Mesothelial cell of epicardium (in vitro differentiated cells): ENCODE data around the gene CRPPA. TPM values are rescaled to one million over a fixed set of nuclear protein-coding genes. Genes with fewer than 3 reads are reported as not detected.

Experiments
- DNase-seq, 2 experiments: peaks; one replicate each; pipeline ENCODE4 v3.0.0; 2021; ENCODE audit warnings: low spot score in 2 of 2; ENCODE audit not compliant: unreplicated experiment in 2 of 2
- H3K27ac Mint-ChIP-seq: 2 replicates; pipeline ENCODE4 v1.8.0; 2021; ENCODE audit warnings: mixed read lengths
- H3K27me3 Mint-ChIP-seq: 2 replicates; pipeline ENCODE4 v1.8.0; 2021; ENCODE audit warnings: low read depth, mixed read lengths
- H3K36me3 Mint-ChIP-seq: 2 replicates; pipeline ENCODE4 v1.8.0; 2021; ENCODE audit warnings: mixed read lengths
- H3K4me1 Mint-ChIP-seq: 2 replicates; pipeline ENCODE4 v1.8.0; 2021; ENCODE audit warnings: mixed read lengths
- H3K4me3 Mint-ChIP-seq: 2 replicates; pipeline ENCODE4 v1.8.0; 2021; ENCODE audit warnings: mild to moderate bottlenecking, moderate library complexity, mixed read lengths
- H3K9me3 Mint-ChIP-seq: 2 replicates; pipeline ENCODE4 v1.8.0; 2021; ENCODE audit warnings: mixed read lengths
- CTCF ChIP-seq: fragments of 200-600 bp; sonication (generic); IDR thresholded peaks from one replicate; pipeline ENCODE4 v1.5.0; 2021; ENCODE audit warnings: antibody characterized with exemption; ENCODE audit not compliant: unreplicated experiment
- total RNA-seq: library from RNA; stranded (reverse); gene quantifications from 3 replicates; pipeline ENCODE4 v1.2.1, GENCODE V29; 2021

The CRPPA gene
- total RNA-seq, 1 donor from 2014 or later = 4.4 TPM

GRCh38 chr7:16430133-16430532 is 8.8 kb upstream of the CRPPA start:
- Mint-ChIP-seq H3K4me3 (no peak overlapping the region), H3K4me1 (peaks cover 6% of the 10 kb centered on the region), H3K27me3 (no peaks in the 10 kb centered on the region), H3K36me3 (no peaks in the 10 kb centered on the region), H3K27ac (no peak overlapping the region), H3K9me3 (peaks cover under 1% of the 10 kb centered on the region)
- DNase-seq = no peak
- TF ChIP-seq CTCF = no peak

GRCh38 chr7:16428672-16429071 is 7.3 kb upstream of the CRPPA start:
- H3K36me3 Mint-ChIP-seq = no peaks in the 10 kb centered on the region
- no peak for DNase-seq
- no peak overlapping the region for H3K4me3 Mint-ChIP-seq
- peaks cover 6% of the 10 kb centered on the region for H3K9me3 Mint-ChIP-seq
- no peaks in the 10 kb centered on the region for H3K27me3 Mint-ChIP-seq
- peaks cover 6% of the 10 kb centered on the region for H3K4me1 Mint-ChIP-seq
- TF ChIP-seq CTCF = no peak
- no peak overlapping the region for H3K27ac Mint-ChIP-seq

GRCh38 chr7:16428182-16428581 is 6.8 kb upstream of the CRPPA start:
- Mint-ChIP-seq H3K27ac (no peak overlapping the region), H3K4me1 (peaks cover 6% of the 10 kb centered on the region), H3K27me3 (no peaks in the 10 kb centered on the region), H3K9me3 (peaks cover 6% of the 10 kb centered on the region), H3K4me3 (no peak overlapping the region), H3K36me3 (no peaks in the 10 kb centered on the region)
- DNase-seq = no peak
- no peak for TF ChIP-seq CTCF

- Mint-ChIP-seq H3K36me3 (no peaks in the 10 kb centered on the region), H3K9me3 (peaks cover 6% of the 10 kb centered on the region), H3K4me1 (peaks cover 29% of the 10 kb centered on the region), H3K27me3 (no peaks in the 10 kb centered on the region), H3K27ac (no peak overlapping the region), H3K4me3 (no peak overlapping the region)
- TF ChIP-seq CTCF = no peak
- DNase-seq = no peak
These were observed 2.4 kb upstream of the CRPPA start for GRCh38 chr7:16423761-16424160.

- H3K36me3 Mint-ChIP-seq = no peaks in the 10 kb centered on the region
- no peak overlapping the region for H3K4me3 Mint-ChIP-seq
- H3K27ac Mint-ChIP-seq = peak overlapping the region; percentile 59
- H3K9me3 Mint-ChIP-seq = peaks cover 6% of the 10 kb centered on the region
- H3K27me3 Mint-ChIP-seq = no peaks in the 10 kb centered on the region
- H3K4me1 Mint-ChIP-seq = peaks cover 27% of the 10 kb centered on the region
- no peak for DNase-seq
- TF ChIP-seq CTCF = no peak
These were observed 1.6 kb upstream of the CRPPA start for GRCh38 chr7:16422917-16423316.

GRCh38 chr7:16422103-16422435 is 731 bp upstream of the CRPPA start:
- Mint-ChIP-seq H3K27me3 (no peaks in the 10 kb centered on the region), H3K4me1 (peaks cover 27% of the 10 kb centered on the region), H3K36me3 (no peaks in the 10 kb centered on the region), H3K27ac (peak overlapping the region; percentile 94), H3K9me3 (peaks cover 6% of the 10 kb centered on the region), H3K4me3 (peak overlapping the region; percentile 64)
- no peak for DNase-seq
- no peak for TF ChIP-seq CTCF
